ENCODE data around the gene FST.

FST gene

GRCh38 chr5:53453898-53454718, 26.3 kb upstream of the FST start:
- Mint-ChIP-seq H3K9me3 (peaks cover 3% of the 10 kb centered on the region), H3K27ac (no peak overlapping the region), H3K4me3 (no peak overlapping the region), H3K27me3 (ENCODE audit: low read depth, poor library complexity) (peaks cover 3% of the 10 kb centered on the region), H3K36me3 (ENCODE audit: low read depth) (no peaks in the 10 kb centered on the region), H3K4me1 (peaks cover 5% of the 10 kb centered on the region)
- no peak for DNase-seq
- no peak for TF ChIP-seq CTCF (IDR thresholded peaks at IDR 0.05)

GRCh38 chr5:53454719-53455000, 25.8 kb upstream of the FST start:
- H3K9me3 Mint-ChIP-seq: peaks cover 8% of the 10 kb centered on the region
- no peak for DNase-seq
- H3K36me3 Mint-ChIP-seq (ENCODE audit: low read depth): no peaks in the 10 kb centered on the region
- TF ChIP-seq CTCF (IDR thresholded peaks at IDR 0.05): no peak
- H3K4me3 Mint-ChIP-seq: no peak overlapping the region
- H3K27me3 Mint-ChIP-seq (ENCODE audit: low read depth, poor library complexity): peaks cover 3% of the 10 kb centered on the region
- no peak overlapping the region for H3K27ac Mint-ChIP-seq
- H3K4me1 Mint-ChIP-seq: peaks cover 5% of the 10 kb centered on the region

- no peak for TF ChIP-seq CTCF (IDR thresholded peaks at IDR 0.05)
- no peak for DNase-seq
- H3K27ac Mint-ChIP-seq: no peak overlapping the region
- peaks cover 3% of the 10 kb centered on the region for H3K27me3 Mint-ChIP-seq (ENCODE audit: low read depth, poor library complexity)
- no peaks in the 10 kb centered on the region for H3K4me1 Mint-ChIP-seq
- H3K4me3 Mint-ChIP-seq: no peak overlapping the region
- peaks cover 8% of the 10 kb centered on the region for H3K9me3 Mint-ChIP-seq
- H3K36me3 Mint-ChIP-seq (ENCODE audit: low read depth): no peaks in the 10 kb centered on the region
Measured at GRCh38 chr5:53456366-53456765, 24.1 kb upstream of the FST start.

- DNase-seq: no peak
- H3K27ac Mint-ChIP-seq: no peak overlapping the region
- H3K4me1 Mint-ChIP-seq: peaks cover 1% of the 10 kb centered on the region
- no peaks in the 10 kb centered on the region for H3K27me3 Mint-ChIP-seq (ENCODE audit: low read depth, poor library complexity)
- peaks cover 5% of the 10 kb centered on the region for H3K9me3 Mint-ChIP-seq
- no peak overlapping the region for H3K4me3 Mint-ChIP-seq
- H3K36me3 Mint-ChIP-seq (ENCODE audit: low read depth): no peaks in the 10 kb centered on the region
- TF ChIP-seq CTCF (IDR thresholded peaks at IDR 0.05): no peak
Measured at GRCh38 chr5:53463909-53464621, 16.4 kb upstream of the FST start.

GRCh38 chr5:53464722-53465121, 15.7 kb upstream of the FST start:
- no peaks in the 10 kb centered on the region for H3K36me3 Mint-ChIP-seq (ENCODE audit: low read depth)
- H3K4me3 Mint-ChIP-seq: no peak overlapping the region
- TF ChIP-seq CTCF (IDR thresholded peaks at IDR 0.05): no peak
- H3K27me3 Mint-ChIP-seq (ENCODE audit: low read depth, poor library complexity): no peaks in the 10 kb centered on the region
- DNase-seq: no peak
- H3K9me3 Mint-ChIP-seq: no peaks in the 10 kb centered on the region
- peaks cover 5% of the 10 kb centered on the region for H3K4me1 Mint-ChIP-seq
- no peak overlapping the region for H3K27ac Mint-ChIP-seq

Measured in nephron progenitor cell (in vitro differentiated cells).